GM12878 (cell line): ENCODE results near the gene SERPINB3. TPM values are rescaled to one million over a fixed set of nuclear protein-coding genes. Genes with fewer than 3 reads are reported as not detected.

Experiments
- ATAC-seq: fragments of 200-7000 bp; cut with Tn5 transposase; 3 replicates; pipeline ENCODE4 v1.9.1; 2020; ENCODE audit warnings: mild to moderate bottlenecking, moderate library complexity
- BruUV-seq: library from RNA; stranded (reverse); fragments of 400-500 nt; replicated peaks from 2 replicates; lab custom pipeline; 2021; lab: Mats Ljungman, UMichigan
- CTCF ChIA-PET: fragments of 300-600 bp; sonication (Branson Sonifier 250); formaldehyde crosslinking; extraction: SDS; loops from one replicate; lab custom pipeline; 2021; ENCODE audit warnings: inconsistent platforms; lab: Yijun Ruan, JAX
- POLR2A ChIA-PET: fragments of 350-600 bp; formaldehyde crosslinking; extraction: SDS; loops from one replicate; lab custom pipeline; 2021; ENCODE audit warnings: inconsistent platforms; lab: Charles Lee
- RAD21 ChIA-PET: fragments of 300-600 bp; sonication (Branson Sonifier 250); formaldehyde crosslinking; loops from one replicate; lab custom pipeline; 2023; ENCODE audit warnings: antibody characterized with exemption; ENCODE audit not compliant: unreplicated experiment; lab: Charles Lee
- SMC1A ChIA-PET: fragments of 300-600 bp; sonication (Branson Sonifier 250); formaldehyde crosslinking; loops from one replicate; lab custom pipeline; 2023; ENCODE audit not compliant: unreplicated experiment, uncharacterized antibody; lab: Charles Lee
- DNase-seq: peaks from one replicate; pipeline ENCODE4 v3.0.0-alpha.2; 2011; ENCODE audit warnings: low read depth, low spot score
- FAIRE-seq: peaks from 3 replicates; lab custom pipeline; 2011; peaks lifted over from hg19 to GRCh38; lab: Jason Lieb, UNC
- H2AFZ ChIP-seq: 2 replicates; pipeline ENCODE4 v1.6.0; 2011; ENCODE audit warnings: low read depth, low read length, control low read depth; ENCODE audit not compliant: control insufficient read depth
- H3K27ac ChIP-seq: 2 replicates; pipeline ENCODE4 v1.5.1; 2011; ENCODE audit warnings: control low read depth; ENCODE audit not compliant: control insufficient read depth, insufficient read depth
- H3K27me3 ChIP-seq, 2 experiments: replicated peaks in 1 of 2; 2 replicates each; pipeline versions ENCODE4 v1.6.0 to v1.6.1; 2011; ENCODE audit warnings: low read length in 1 of 2; ENCODE audit not compliant: control insufficient read depth in 2 of 2, insufficient read depth in 2 of 2
- H3K36me3 ChIP-seq, 2 experiments: 2 replicates each; pipeline ENCODE4 v1.5.1; 2011; ENCODE audit warnings: low read length in 1 of 2; ENCODE audit not compliant: control insufficient read depth in 2 of 2, insufficient read depth in 2 of 2
- H3K4me1 ChIP-seq: 2 replicates; pipeline ENCODE4 v1.6.1; 2011; ENCODE audit warnings: mild to moderate bottlenecking, low read length, moderate library complexity, mixed read lengths; ENCODE audit not compliant: control insufficient read depth, insufficient read depth
- H3K4me2 ChIP-seq: 2 replicates; pipeline ENCODE4 v1.6.0; 2011; ENCODE audit warnings: control low read depth; ENCODE audit not compliant: control insufficient read depth, insufficient read depth
- H3K4me3 ChIP-seq: fragments of 200-600 bp; sonication (generic); 2 replicates; pipeline ENCODE4 v1.5.1; 2016
- H3K79me2 ChIP-seq: 2 replicates; pipeline ENCODE4 v1.6.0; 2011; ENCODE audit warnings: low read length; ENCODE audit not compliant: control insufficient read depth, insufficient read depth
- H3K9ac ChIP-seq: 2 replicates; pipeline ENCODE4 v1.8.0; 2011; ENCODE audit warnings: low read length, control low read depth, mixed read lengths; ENCODE audit not compliant: control insufficient read depth, insufficient read depth
- H3K9me3 ChIP-seq: replicated peaks from 3 replicates; pipeline ENCODE4 v1.5.1; 2011; ENCODE audit warnings: mild to moderate bottlenecking, low read length; ENCODE audit not compliant: control insufficient read depth, insufficient read depth
- H4K20me1 ChIP-seq: 2 replicates; pipeline ENCODE4 v1.6.0; 2011; ENCODE audit not compliant: control insufficient read depth, insufficient read depth
- CREM ChIP-seq: IDR thresholded peaks from 2 replicates; pipeline ENCODE4 v1.6.1; 2014; ENCODE audit warnings: antibody characterized with exemption, low read depth
- E2F4 ChIP-seq: IDR thresholded peaks from 2 replicates; pipeline ENCODE4 v1.6.1; 2012; ENCODE audit warnings: low read depth, low read length, improper control_type of control experiment
- EED ChIP-seq: sonication (generic); IDR thresholded peaks from 2 replicates; pipeline ENCODE4 v1.6.1; 2016; ENCODE audit warnings: antibody characterized with exemption, low read depth
- IKZF1 ChIP-seq: fragments of 450-650 bp; conservative IDR thresholded peaks from 2 replicates; pipeline ENCODE4 v1.6.1; 2017; ENCODE audit warnings: antibody characterized with exemption, mild to moderate bottlenecking
- JUNB ChIP-seq: IDR thresholded peaks from 2 replicates; pipeline ENCODE4 v1.6.1; 2016; ENCODE audit warnings: antibody characterized with exemption, mild to moderate bottlenecking
- KDM1A ChIP-seq: fragments of 200-600 bp; sonication (generic); IDR thresholded peaks from 2 replicates; pipeline ENCODE4 v1.6.1; 2016; ENCODE audit warnings: borderline replicate concordance
- MEF2A ChIP-seq: IDR thresholded peaks from 2 replicates; pipeline ENCODE4 v1.6.1; 2011; ENCODE audit warnings: low read depth, mild to moderate bottlenecking, low read length, moderate library complexity; ENCODE audit not compliant: insufficient read depth
- RAD51 ChIP-seq: fragments of 450-650 bp; IDR thresholded peaks from 2 replicates; pipeline ENCODE4 v1.6.1; 2016; ENCODE audit warnings: moderate library complexity, mild to moderate bottlenecking, inconsistent platforms
- SREBF1 ChIP-seq: IDR thresholded peaks from 2 replicates; pipeline ENCODE4 v1.6.1; 2012; ENCODE audit warnings: mild to moderate bottlenecking, low read length
- SUPT20H ChIP-seq: IDR thresholded peaks from 2 replicates; pipeline ENCODE4 v1.6.1; 2011; ENCODE audit warnings: low read depth, mild to moderate bottlenecking, low read length, moderate library complexity, borderline replicate concordance; ENCODE audit not compliant: control insufficient read depth
- USF1 ChIP-seq: IDR thresholded peaks from 2 replicates; pipeline ENCODE4 v1.6.1; 2011; ENCODE audit warnings: borderline replicate concordance, low read depth, mild to moderate bottlenecking, moderate library complexity, mixed read lengths, low read length; ENCODE audit not compliant: insufficient read depth; ENCODE audit errors: extremely low read length
- WRNIP1 ChIP-seq: IDR thresholded peaks from 2 replicates; pipeline ENCODE4 v1.6.1; 2011; ENCODE audit warnings: low read depth, low read length, improper control_type of control experiment, borderline replicate concordance
- WGBS: methylation state at CpG from one replicate; pipeline ENCODE4 v1.1.6; 2016; ENCODE audit warnings: low lambda C conversion rate; ENCODE audit not compliant: insufficient replicate concordance, insufficient coverage; ENCODE audit errors: missing lambda C conversion rate; 5-methylcytosine and 5-hydroxymethylcytosine counted together
- in situ Hi-C: fragments of 300-500 bp; cut with MboI; formaldehyde crosslinking; loops from 9 replicates; pipeline ENCODE4 v1.14.3; 2018; ENCODE audit warnings: mixed read lengths
- intact Hi-C: fragments of 100-400 bp; cut with micrococcal nuclease; formaldehyde crosslinking; loops from one replicate; pipeline ENCODE4 v1.14.2; 2022; ENCODE audit not compliant: unreplicated experiment
- polyA plus RNA-seq, 11 experiments: library from polyadenylated mRNA; depleted of rRNA in 4 of 11; unstranded in 6 of 11; stranded (reverse) in 5 of 11; fragments of >200 nt; fragmentation: Nextera tagmentation in 4 of 11; fragmentation: Illumina TruSeq in 1 of 11; extraction: Ambion mirVana in 4 of 11; extraction: Trizol in 1 of 11; gene quantifications; 1 replicate in 1 of 11; 2 replicates in 10 of 11; pipeline versions ENCODE4 v1.2.1 to v1.2.3, GENCODE V29; 2011 to 2016; ENCODE audit warnings: inconsistent platforms in 2 of 11, missing spikeins in 2 of 11, low read depth in 1 of 11
- total RNA-seq, 4 experiments: library from RNA; depleted of rRNA in 3 of 4; stranded (reverse); fragments of >200 nt in 3 of 4; fragmentation: Illumina TruSeq in 1 of 4; extraction: Trizol in 1 of 4; gene quantifications; 2 replicates each; pipeline versions ENCODE4 v1.2.1 to v1.2.3, GENCODE V29; 2013 to 2021
- TF ChIP-seq, protein P1 (sequence below): IDR thresholded peaks from 2 replicates; pipeline ENCODE4 v1.6.1; 2011; ENCODE audit warnings: borderline replicate concordance, low read depth, mild to moderate bottlenecking, moderate library complexity, low read length; ENCODE audit not compliant: insufficient read depth, poor library complexity, severe bottlenecking

The SERPINB3 gene
- total and polyA plus RNA-seq, 10 of the 15 experiments (the other 5 are each of a cell fraction or from before 2014, with no cell fraction given), result not detected

DNA sequence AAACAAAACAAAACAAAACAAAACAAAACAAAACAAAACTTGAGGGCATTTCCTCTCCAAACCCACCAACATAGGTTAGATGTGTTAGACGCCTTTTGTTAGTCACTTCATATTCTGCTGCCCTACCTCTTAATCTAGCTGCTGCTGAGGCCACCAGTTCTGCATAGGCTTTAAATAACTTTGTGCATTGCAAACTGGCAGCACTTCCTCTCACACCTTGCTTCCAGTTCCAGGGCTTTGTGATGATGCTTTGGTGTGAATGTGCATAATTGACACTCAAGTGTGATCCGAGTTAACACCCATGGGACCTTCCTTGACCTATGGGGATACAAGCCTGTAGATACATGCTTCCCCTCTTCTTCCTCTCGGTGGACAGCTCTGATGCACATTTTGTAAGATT is 38.8 kb upstream of the SERPINB3 start:
- BruUV-seq, result no TSS peak
- Histone ChIP-seq H3K9me3 (no peaks in the 10 kb centered on the region), H3K4me1 (no peaks in the 10 kb centered on the region), H3K4me2 (no peak overlapping the region), H3K36me3 (no peaks in the 10 kb centered on the region), H2AFZ (no peak overlapping the region), H3K4me3 (no peak overlapping the region), H3K27me3 (no peaks in the 10 kb centered on the region; a peak in 1 of 4 replicates), H3K9ac (no peak overlapping the region), H3K79me2 (no peaks in the 10 kb centered on the region), H4K20me1 (no peaks in the 10 kb centered on the region), H3K27ac (no peak overlapping the region)
- no peak for ATAC-seq
- TF ChIP-seq RAD51, result no peak
- intact Hi-C loops (no loop called here), in situ Hi-C loops (no loop called here)
- ChIA-PET POLR2A (no interaction called here), RAD21 (no interaction called here), CTCF (no interaction called here), SMC1A (no interaction called here)
- no peak for FAIRE-seq
- WGBS, result 2% methylated on average over 3 of the region's 3 CpGs
- no peak for DNase-seq

GRCh38 chr18:63697097-63697660 is 35.5 kb upstream of the SERPINB3 start:
- ATAC-seq (no peak), DNase-seq (no peak), FAIRE-seq (no peak)
- no TSS peak for BruUV-seq
- in situ Hi-C loops (no loop called here), intact Hi-C loops (no loop called here)
- Histone ChIP-seq H2AFZ (no peak overlapping the region), H3K9ac (no peak overlapping the region), H3K27ac (no peak overlapping the region), H3K4me1 (no peaks in the 10 kb centered on the region), H3K36me3 (no peaks in the 10 kb centered on the region), H3K4me3 (no peak overlapping the region), H3K79me2 (no peaks in the 10 kb centered on the region), H4K20me1 (no peaks in the 10 kb centered on the region), H3K4me2 (no peak overlapping the region), H3K27me3 (no peaks in the 10 kb centered on the region), H3K9me3 (no peaks in the 10 kb centered on the region)
- CTCF ChIA-PET, result no interaction called here
- WGBS, result 1% methylated on average over 3 of the region's 3 CpGs
- POLR2A ChIA-PET, result no interaction called here
- SMC1A ChIA-PET, result no interaction called here
- RAD21 ChIA-PET, result no interaction called here
- TF ChIP-seq, protein P1, sequence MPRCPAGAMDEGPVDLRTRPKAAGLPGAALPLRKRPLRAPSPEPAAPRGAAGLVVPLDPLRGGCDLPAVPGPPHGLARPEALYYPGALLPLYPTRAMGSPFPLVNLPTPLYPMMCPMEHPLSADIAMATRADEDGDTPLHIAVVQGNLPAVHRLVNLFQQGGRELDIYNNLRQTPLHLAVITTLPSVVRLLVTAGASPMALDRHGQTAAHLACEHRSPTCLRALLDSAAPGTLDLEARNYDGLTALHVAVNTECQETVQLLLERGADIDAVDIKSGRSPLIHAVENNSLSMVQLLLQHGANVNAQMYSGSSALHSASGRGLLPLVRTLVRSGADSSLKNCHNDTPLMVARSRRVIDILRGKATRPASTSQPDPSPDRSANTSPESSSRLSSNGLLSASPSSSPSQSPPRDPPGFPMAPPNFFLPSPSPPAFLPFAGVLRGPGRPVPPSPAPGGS, result no peak
- TF ChIP-seq CREM (no peak), IKZF1 (no peak), KDM1A (no peak), MEF2A (no peak), WRNIP1 (no peak), USF1 (no peak), EED (no peak), E2F4 (no peak), JUNB (no peak), SREBF1 (no peak), SUPT20H (no peak)
